GM21717 (cell line): ENCODE measurements around the gene WDHD1.
"Not testable (repeated sequence)": the region's sequence is repeated elsewhere in the genome, so short reads cannot be mapped to it uniquely, and the experiment has no call there.

Experiments
- ATAC-seq: cut with Tn5 transposase; IDR thresholded peaks from one replicate; pipeline ENCODE4 v1.9.1; 2021; ENCODE audit warnings: mild to moderate bottlenecking, moderate library complexity; ENCODE audit not compliant: unreplicated experiment

WDHD1 gene, protein sequence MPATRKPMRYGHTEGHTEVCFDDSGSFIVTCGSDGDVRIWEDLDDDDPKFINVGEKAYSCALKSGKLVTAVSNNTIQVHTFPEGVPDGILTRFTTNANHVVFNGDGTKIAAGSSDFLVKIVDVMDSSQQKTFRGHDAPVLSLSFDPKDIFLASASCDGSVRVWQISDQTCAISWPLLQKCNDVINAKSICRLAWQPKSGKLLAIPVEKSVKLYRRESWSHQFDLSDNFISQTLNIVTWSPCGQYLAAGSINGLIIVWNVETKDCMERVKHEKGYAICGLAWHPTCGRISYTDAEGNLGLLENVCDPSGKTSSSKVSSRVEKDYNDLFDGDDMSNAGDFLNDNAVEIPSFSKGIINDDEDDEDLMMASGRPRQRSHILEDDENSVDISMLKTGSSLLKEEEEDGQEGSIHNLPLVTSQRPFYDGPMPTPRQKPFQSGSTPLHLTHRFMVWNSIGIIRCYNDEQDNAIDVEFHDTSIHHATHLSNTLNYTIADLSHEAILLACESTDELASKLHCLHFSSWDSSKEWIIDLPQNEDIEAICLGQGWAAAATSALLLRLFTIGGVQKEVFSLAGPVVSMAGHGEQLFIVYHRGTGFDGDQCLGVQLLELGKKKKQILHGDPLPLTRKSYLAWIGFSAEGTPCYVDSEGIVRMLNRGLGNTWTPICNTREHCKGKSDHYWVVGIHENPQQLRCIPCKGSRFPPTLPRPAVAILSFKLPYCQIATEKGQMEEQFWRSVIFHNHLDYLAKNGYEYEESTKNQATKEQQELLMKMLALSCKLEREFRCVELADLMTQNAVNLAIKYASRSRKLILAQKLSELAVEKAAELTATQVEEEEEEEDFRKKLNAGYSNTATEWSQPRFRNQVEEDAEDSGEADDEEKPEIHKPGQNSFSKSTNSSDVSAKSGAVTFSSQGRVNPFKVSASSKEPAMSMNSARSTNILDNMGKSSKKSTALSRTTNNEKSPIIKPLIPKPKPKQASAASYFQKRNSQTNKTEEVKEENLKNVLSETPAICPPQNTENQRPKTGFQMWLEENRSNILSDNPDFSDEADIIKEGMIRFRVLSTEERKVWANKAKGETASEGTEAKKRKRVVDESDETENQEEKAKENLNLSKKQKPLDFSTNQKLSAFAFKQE

GRCh38 chr14:55026793-55027561 lies at the start of gene WDHD1, which contains the start of gene SOCS4:
Gene WDHD1 (minus strand): TSS chr14:55027099. CDS start chr14:55026787, 312 bp downstream.
Gene SOCS4 (plus strand): TSS chr14:55027236. CDS start chr14:55043042, 15,806 bp downstream.
- peak; percentile 87 for ATAC-seq

- no peak for ATAC-seq
These were observed 48.8 kb upstream of the WDHD1 start for GRCh38 chr14:55075628-55076175.

- ATAC-seq: peak; percentile 40
These were observed 47.8 kb upstream of the WDHD1 start for GRCh38 chr14:55074662-55075061.

DNA sequence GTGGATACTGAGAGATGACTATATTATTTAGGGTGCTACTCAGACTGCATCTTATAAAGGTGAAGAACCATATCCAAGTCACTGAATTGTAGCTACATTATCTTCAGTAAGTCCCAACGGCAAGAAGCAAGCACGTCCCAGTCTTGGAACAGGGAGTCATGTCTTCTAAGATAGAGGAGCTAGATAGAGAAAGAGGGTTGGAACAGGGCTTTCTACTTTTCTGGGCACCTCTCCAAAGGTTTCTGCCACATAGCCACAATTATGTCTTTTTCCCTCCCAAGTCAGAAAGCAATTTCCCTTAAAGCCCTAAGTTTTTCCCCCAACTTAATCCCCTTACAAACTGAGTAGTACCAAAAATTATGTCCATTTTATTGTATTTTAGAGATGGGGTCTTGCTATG lies 47.0 kb upstream of the WDHD1 start:
- no peak for ATAC-seq

- peak; percentile 40 for ATAC-seq
These were observed 45.2 kb upstream of the WDHD1 start for GRCh38 chr14:55071870-55072640.

GRCh38 chr14:55070981-55071411 lies 44.1 kb upstream of the WDHD1 start:
- ATAC-seq: no peak

DNA sequence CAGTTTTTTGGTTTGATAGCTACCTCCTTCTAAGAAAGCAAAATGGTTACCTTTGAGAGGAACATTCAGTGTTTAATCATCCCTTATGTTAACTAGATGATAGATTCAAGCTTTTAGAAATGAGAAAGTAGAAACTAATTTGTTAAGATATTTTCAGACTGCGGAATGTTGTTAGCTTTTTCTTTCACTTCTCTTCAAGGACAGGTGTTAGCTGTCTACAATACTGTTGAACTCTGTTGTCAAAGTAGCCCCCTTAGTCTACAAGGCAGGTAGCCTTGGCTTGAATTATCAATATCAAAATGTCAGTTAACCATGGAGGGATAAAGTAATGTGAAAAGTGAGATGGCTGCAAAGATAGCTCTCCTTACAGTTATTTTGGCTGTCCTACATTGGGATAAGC lies 39.3 kb upstream of the WDHD1 start:
- no peak for ATAC-seq

DNA sequence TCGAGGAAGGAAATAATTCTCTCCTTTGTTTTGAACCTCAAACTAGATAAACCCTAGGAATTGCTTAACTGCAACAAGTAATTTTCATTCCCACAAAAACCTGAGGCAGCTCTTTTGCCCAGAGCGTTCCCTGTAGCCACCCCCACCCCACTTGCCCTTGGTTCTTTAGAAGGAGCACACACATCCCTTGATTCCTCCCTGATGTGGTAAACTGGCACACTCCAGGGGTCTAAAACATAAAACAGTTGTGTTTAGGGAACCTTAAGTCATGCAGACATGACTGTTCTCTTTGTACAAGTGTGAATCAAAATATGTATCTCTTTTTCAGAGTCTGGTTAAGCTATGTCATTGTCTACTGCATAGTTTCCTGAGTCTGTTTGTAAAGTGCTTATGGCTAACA lies 38.5 kb upstream of the WDHD1 start:
- ATAC-seq: no peak

DNA sequence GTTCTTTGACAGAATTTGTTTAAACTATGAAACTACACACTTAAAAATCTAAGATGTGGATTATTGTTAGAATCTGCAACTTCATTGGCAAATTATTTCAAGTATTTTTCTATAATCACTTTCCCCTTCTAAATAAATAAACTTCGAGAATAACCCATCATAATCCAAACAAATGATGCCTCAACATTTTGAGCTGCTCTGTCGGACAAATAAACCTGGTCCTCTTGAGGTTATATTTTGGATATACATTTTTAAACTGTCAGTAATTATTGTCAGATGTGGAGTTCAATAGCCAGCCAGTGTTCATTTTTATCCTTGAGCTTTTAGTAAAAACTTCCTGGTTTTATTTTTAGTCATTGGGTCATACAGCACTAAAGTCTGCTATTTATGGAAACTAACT lies 38.0 kb upstream of the WDHD1 start:
- not testable (repeated sequence) for ATAC-seq

GRCh38 chr14:55062517-55063351 lies 35.8 kb upstream of the WDHD1 start:
- ATAC-seq: no peak

GRCh38 chr14:55059333-55059732 lies 32.4 kb upstream of the WDHD1 start:
- no peak for ATAC-seq

GRCh38 chr14:55057919-55058318 lies 31.0 kb upstream of the WDHD1 start:
- no peak for ATAC-seq

- ATAC-seq: no peak
These were observed 27.2 kb upstream of the WDHD1 start for GRCh38 chr14:55054098-55054497.

DNA sequence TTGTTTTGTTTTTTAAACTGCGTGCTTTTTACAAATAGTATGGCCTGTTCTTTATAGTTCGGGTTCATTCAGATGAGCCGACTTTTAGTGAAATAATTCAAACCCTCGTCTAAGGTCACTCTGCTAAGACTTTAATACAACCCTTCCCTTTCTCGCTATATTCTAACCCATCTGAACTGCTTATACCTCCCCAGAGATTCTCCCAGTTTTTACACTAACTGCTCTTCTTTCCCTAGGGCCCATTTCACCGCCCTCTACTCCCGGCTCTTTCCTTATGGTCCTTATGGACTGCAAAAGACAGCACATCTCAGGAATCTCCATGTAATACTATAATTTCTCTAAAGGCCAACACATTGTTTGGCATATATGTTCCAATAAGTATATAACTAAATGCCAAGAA lies 26.6 kb upstream of the WDHD1 start:
- ATAC-seq: no peak

- no peak for ATAC-seq
These were observed 26.1 kb upstream of the WDHD1 start for GRCh38 chr14:55053018-55053417.

- peak; percentile 16 for ATAC-seq
These were observed 25.5 kb upstream of the WDHD1 start for GRCh38 chr14:55052269-55052930.

- ATAC-seq: peak; percentile 76
These were observed 24.7 kb upstream of the WDHD1 start, which contains the start of gene MAPK1IP1L for GRCh38 chr14:55051423-55052268. Gene MAPK1IP1L (plus strand): TSS chr14:55051647. CDS start chr14:55061684, 10,037 bp downstream.
